EL (cell line): Measurements from ENCODE around the gene ZNF76.
"Not testable (repeated sequence)": the region's sequence is repeated elsewhere in the genome, so short reads cannot be mapped to it uniquely, and the experiment has no call there.

Source experiments
- DNase-seq: peaks from one replicate; pipeline ENCODE4 v3.0.0-alpha.2; 2016

The ZNF76 gene

GRCh38 chr6:35304299-35304698, 44.8 kb downstream of the ZNF76 start:
- no peak for DNase-seq

GRCh38 chr6:35305117-35305516, 45.6 kb downstream of the ZNF76 start:
- DNase-seq, result no peak

GRCh38 chr6:35307138-35307537, 47.6 kb downstream of the ZNF76 start:
- not testable (repeated sequence) for DNase-seq

- DNase-seq, result not testable (repeated sequence)
Observed at GRCh38 chr6:35308543-35308942, 49.0 kb downstream of the ZNF76 start.

- no peak for DNase-seq
Observed at GRCh38 chr6:35309611-35310264, 50.2 kb downstream of the ZNF76 start.

- no peak for DNase-seq
Observed at GRCh38 chr6:35310265-35310831, 50.8 kb downstream of the ZNF76 start.

GRCh38 chr6:35311390-35312075, 52.0 kb downstream of the ZNF76 start:
- no peak for DNase-seq

- DNase-seq, result no peak
Observed at GRCh38 chr6:35312076-35312800, 52.7 kb downstream of the ZNF76 start.

GRCh38 chr6:35312807-35313206, 53.3 kb downstream of the ZNF76 start:
- no peak for DNase-seq

GRCh38 chr6:35317483-35318195, 58.1 kb downstream of the ZNF76 start:
- DNase-seq, result no peak

- DNase-seq, result peak; percentile 87
Observed at GRCh38 chr6:35318196-35319171, 58.9 kb downstream of the ZNF76 start.

- DNase-seq, result no peak
Observed at GRCh38 chr6:35319346-35320030, 60.0 kb downstream of the ZNF76 start.

- no peak for DNase-seq
Observed at GRCh38 chr6:35320031-35320410, 60.5 kb downstream of the ZNF76 start.

GRCh38 chr6:35321091-35321490, 61.6 kb downstream of the ZNF76 start:
- DNase-seq, result no peak

GRCh38 chr6:35327349-35328027, 68.0 kb downstream of the ZNF76 start:
- peak; percentile 61 for DNase-seq

GRCh38 chr6:35328108-35328723, 68.7 kb downstream of the ZNF76 start:
- DNase-seq, result no peak

- not testable (repeated sequence) for DNase-seq
Observed at GRCh38 chr6:35328965-35329364, 69.4 kb downstream of the ZNF76 start.

GRCh38 chr6:35330541-35331119, 71.1 kb downstream of the ZNF76 start:
- no peak for DNase-seq

- DNase-seq, result peak; percentile 15
Observed at GRCh38 chr6:35332074-35332887, 72.7 kb downstream of the ZNF76 start.
